GM10266 (cell line): ENCODE measurements around the gene NUPR2.
"Not testable (repeated sequence)": the region's sequence is repeated elsewhere in the genome, so short reads cannot be mapped to it uniquely, and the experiment has no call there.

Experiments used
- DNase-seq: peaks from one replicate; pipeline ENCODE4 v3.0.0; 2012; ENCODE audit errors: extremely low spot score
- CTCF ChIP-seq: IDR thresholded peaks from 2 replicates; pipeline ENCODE4 v1.5.1; 2012; ENCODE audit warnings: mild to moderate bottlenecking, low read depth; ENCODE audit not compliant: control insufficient read depth, insufficient read depth; ENCODE audit errors: missing control alignments

Gene NUPR2

DNA sequence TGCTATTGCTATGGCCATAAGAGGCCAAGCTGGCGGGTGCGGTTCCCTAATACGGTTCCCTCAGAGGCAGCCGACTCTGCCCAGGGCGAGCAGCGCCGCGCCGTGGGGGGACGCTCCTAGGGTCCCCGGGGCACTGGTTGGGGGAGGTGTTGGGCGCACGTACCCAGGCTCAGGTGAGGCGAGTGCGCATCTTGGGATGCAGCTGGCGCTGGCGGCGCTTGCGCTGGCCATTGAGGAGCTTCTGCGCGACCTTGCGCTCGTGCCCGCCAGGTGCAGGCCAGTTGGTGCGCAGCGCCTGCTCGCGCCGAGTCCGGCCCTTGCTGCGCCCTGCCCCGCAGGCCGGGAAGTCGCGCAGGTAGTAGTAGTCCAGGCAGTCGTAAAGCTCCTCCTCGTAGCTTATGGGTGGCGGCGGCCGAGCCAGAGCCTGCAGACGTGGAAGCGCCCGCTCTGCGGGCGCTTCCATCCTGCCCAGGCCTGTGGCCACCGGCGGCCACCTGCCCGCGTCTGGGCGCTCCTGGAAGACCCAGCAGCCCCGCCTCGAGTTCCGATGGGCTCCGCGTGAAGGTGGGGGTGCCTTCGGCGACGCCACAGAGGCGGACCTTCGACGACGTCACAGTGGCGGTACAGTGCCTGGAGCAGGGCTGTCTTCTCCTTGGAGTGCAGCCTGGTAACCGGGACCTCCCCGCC is at the start of gene NUPR2:
Gene NUPR2, minus strand, starts transcription at position 566 of the 687 bp plus-strand sequence. Its CDS starts 103 bp downstream, at position 463.
- no peak for DNase-seq
- no peak for TF ChIP-seq CTCF

DNA sequence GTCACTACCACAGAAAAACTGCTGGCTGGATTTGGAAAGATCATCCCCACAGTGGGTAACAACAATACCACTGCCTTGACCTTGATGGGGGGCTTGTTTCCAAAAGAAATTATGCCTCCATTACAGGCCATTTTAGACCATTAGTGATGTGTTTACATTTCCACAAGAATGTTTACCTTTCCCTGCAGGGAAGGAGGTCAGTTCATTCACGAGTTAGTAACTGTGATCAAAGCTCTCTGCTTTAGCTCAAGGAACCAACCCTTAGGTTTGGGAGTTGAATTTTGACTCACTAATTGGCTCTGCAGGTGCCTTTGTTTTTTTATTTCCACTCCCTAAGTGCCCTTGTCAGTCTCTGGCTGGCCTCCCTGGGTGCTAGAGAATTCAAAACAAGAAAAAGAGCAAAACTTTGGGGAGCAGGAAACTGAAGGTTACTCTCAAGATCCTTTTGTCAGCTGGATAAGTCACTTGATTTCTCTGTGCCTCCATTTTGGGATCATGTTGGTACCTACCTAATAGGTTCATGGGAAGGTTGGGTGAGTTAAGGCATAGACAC is 41.1 kb upstream of the NUPR2 start:
- TF ChIP-seq CTCF: no peak
- DNase-seq: no peak

DNA sequence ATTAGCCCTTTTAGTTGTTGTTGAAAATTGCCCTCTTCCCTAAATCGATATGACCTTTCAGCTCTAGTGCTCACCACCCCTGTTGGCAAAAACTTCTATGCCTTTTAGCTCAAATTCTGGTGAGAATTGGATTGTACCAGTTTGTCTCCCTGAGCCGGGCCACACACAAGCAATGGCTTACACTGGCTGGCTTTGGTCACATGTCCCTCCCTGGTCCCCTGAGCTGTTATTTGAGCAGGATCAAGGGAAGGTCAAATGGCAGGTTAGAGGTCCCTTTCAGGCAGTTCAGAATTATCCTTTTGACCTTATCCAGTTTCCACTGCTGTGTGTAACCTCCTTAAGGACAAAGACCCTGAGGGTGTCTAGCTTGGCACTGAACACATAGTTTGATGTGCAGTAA is 14.8 kb upstream of the NUPR2 start:
- DNase-seq: not testable (repeated sequence)

DNA sequence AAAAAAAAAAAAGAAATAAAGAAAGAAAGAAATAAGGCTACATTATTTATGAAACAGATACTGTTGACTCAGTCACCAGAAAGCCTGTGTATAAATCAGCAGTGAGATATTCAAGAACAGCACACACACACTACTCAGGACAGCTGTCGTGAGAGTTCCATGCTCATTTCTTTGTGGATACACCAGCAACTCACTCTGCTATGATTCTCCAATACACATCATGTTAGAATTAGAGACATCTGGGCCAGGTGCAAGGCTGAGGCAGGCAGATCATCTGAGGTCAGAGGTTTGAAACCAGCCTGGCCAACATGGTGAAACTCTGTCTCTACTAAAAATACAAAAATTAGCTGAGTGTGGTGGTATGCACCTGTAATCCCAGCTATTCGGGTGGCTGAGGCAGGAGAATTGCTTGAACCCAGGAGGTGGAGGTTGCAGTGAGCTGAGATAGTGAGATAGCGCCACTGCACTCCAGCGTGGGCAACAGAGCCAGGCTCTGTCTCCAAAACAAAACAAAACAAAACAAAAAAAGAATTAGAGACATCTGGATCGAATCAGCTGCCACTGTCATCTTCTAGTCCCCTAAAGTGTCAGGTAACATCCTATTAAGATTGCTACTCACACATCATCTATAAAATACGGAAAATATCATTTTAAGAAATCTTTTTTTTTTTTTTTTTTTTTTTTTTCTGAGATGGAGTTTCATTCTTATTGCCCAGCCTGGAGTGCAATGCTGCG is 11.2 kb upstream of the NUPR2 start:
- TF ChIP-seq CTCF: no peak
- DNase-seq: no peak

GRCh38 chr7:56125831-56126230 is 9.6 kb upstream of the NUPR2 start:
- no peak for TF ChIP-seq CTCF
- DNase-seq: no peak

DNA sequence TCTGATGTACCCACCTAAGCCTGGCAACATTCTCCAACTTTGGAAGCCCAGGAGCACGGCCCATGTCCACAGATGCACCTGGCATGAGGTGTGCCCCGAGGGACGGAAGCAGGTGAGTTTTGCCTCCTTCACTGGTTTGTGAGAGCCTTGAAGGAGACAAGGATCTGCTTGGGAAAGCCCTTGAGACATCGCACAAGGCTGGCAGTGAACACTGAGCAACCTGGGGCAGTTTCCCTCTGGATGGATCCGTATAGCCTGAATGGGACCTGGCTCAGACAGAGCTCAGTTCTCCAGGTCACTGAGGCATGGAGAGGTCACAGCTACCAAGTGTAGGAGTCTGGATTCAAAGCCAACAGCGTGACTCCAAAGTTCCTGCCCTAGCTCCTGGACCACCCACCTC is 8.8 kb upstream of the NUPR2 start:
- no peak for TF ChIP-seq CTCF

GRCh38 chr7:56121440-56121839 is 5.2 kb upstream of the NUPR2 start:
- TF ChIP-seq CTCF: no peak
- no peak for DNase-seq

More for the DNA sequence above, 8.8 kb upstream of the NUPR2 start:
- no peak for DNase-seq

- DNase-seq: not testable (repeated sequence)
Observed at GRCh38 chr7:56112244-56112643, 4.0 kb downstream of the NUPR2 start.
